ENCODE measurements around the gene CEACAM3.

Gene CEACAM3

DNA sequence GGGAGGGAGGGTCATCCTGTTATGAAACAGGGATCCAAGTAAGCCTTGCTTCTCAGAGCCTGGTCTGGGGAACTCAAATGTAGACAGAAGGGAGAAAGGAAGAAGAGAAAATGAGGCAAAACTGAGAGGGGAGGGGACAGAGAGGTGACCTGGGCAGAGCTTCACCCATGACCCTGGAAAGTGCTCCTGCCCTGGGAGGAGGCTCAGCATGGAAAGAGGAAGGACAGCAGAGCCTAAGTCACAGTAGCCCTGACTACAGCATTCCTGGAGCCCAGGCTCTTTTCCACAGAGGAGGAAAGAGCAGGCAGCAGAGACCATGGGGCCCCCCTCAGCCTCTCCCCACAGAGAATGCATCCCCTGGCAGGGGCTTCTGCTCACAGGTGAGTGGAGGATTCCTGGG is at the start of gene CEACAM3:
Gene CEACAM3 (plus strand): TSS at position 226 of the 400 bp plus-strand sequence. CDS start 91 bp downstream, at position 317.
- TF ChIP-seq TCF12 (IDR thresholded peaks at IDR 0.05; ENCODE audit: low read depth) (no peak), EP300 (IDR thresholded peaks at IDR 0.05; ENCODE audit: borderline replicate concordance) (no peak), RAD21 (IDR thresholded peaks at IDR 0.05; ENCODE audit: low read depth) (no peak), EGR1 (IDR thresholded peaks at IDR 0.05) (no peak), ZBTB7A (IDR thresholded peaks at IDR 0.05; ENCODE audit: low read depth) (no peak), TEAD4 (IDR thresholded peaks at IDR 0.05) (no peak), CREB1 (IDR thresholded peaks at IDR 0.05; ENCODE audit: low read depth) (no peak), CEBPB (IDR thresholded peaks at IDR 0.05) (no peak)
- TF ChIP-seq, protein P1, sequence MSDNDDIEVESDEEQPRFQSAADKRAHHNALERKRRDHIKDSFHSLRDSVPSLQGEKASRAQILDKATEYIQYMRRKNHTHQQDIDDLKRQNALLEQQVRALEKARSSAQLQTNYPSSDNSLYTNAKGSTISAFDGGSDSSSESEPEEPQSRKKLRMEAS (IDR thresholded peaks at IDR 0.05): no peak

DNA sequence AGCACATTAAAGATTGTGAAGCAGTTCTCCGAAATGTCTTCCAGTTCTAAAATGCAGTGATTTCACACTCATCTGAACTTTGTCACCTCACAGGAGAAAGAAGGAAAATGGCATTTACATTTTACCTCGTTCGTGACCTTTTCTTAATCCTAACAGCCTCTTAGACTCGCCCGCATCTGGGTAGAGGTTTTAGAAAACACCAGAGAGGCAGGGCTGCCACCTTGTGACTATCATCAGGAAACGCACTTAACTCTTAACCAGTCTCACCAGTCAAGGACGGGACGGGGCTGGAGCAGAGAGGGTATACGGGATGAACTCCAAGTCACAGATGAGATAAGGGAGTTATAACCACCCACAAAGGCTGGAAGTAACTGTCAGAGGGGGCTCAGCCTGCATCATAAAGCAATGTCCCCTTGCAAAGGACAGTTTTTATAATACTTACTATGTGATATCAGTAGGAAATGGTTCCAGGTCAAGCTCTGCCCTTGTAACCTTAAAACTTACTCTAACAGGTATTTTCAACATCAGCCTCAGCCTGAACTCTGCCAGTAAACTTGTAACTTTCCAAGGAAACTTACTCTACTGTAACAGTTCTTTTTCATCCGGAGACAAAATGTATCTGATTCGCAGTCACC is 49.7 kb upstream of the CEACAM3 start:
- TF ChIP-seq RAD21 (IDR thresholded peaks at IDR 0.05; ENCODE audit: low read depth) (peak; percentile 64), CREB1 (IDR thresholded peaks at IDR 0.05; ENCODE audit: low read depth) (no peak), ZBTB7A (IDR thresholded peaks at IDR 0.05; ENCODE audit: low read depth) (no peak)

DNA sequence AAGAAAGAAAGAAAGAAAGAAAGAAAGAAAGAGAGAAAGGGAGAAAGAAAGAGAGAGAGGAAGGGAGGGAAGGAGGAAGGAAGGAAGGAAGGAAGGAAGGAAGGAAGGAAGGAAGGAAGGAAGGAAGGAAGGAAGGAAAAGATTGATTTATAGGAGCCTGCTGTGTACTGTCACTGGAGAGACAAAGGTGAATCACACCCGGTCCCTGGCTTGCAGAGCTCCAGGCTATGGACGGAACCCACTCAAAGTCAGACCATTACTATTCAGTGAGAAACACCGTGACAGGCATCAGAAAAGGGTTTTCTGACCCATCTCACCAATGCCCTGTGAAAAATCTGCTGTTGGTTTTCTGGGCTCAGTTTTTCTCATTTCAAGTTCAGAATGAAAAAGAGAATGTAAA is 48.4 kb upstream of the CEACAM3 start:
- TF ChIP-seq CEBPB (IDR thresholded peaks at IDR 0.05) (no peak), TAF1 (IDR thresholded peaks at IDR 0.05; ENCODE audit: low read depth) (no peak), TCF12 (IDR thresholded peaks at IDR 0.05; ENCODE audit: low read depth) (no peak), CREB1 (IDR thresholded peaks at IDR 0.05; ENCODE audit: low read depth) (no peak), TEAD4 (IDR thresholded peaks at IDR 0.05) (no peak), RAD21 (IDR thresholded peaks at IDR 0.05; ENCODE audit: low read depth) (no peak), NFIC (IDR thresholded peaks at IDR 0.05) (no peak), FOXM1 (IDR thresholded peaks at IDR 0.05; ENCODE audit: borderline replicate concordance, low read depth) (no peak), YY1 (IDR thresholded peaks at IDR 0.05; ENCODE audit: low read depth) (no peak), ZBTB7A (IDR thresholded peaks at IDR 0.05; ENCODE audit: low read depth) (no peak), EGR1 (IDR thresholded peaks at IDR 0.05) (no peak), EP300 (IDR thresholded peaks at IDR 0.05; ENCODE audit: borderline replicate concordance) (no peak)
- TF ChIP-seq, protein P1 (IDR thresholded peaks at IDR 0.05): no peak
- TF ChIP-seq, protein P2, sequence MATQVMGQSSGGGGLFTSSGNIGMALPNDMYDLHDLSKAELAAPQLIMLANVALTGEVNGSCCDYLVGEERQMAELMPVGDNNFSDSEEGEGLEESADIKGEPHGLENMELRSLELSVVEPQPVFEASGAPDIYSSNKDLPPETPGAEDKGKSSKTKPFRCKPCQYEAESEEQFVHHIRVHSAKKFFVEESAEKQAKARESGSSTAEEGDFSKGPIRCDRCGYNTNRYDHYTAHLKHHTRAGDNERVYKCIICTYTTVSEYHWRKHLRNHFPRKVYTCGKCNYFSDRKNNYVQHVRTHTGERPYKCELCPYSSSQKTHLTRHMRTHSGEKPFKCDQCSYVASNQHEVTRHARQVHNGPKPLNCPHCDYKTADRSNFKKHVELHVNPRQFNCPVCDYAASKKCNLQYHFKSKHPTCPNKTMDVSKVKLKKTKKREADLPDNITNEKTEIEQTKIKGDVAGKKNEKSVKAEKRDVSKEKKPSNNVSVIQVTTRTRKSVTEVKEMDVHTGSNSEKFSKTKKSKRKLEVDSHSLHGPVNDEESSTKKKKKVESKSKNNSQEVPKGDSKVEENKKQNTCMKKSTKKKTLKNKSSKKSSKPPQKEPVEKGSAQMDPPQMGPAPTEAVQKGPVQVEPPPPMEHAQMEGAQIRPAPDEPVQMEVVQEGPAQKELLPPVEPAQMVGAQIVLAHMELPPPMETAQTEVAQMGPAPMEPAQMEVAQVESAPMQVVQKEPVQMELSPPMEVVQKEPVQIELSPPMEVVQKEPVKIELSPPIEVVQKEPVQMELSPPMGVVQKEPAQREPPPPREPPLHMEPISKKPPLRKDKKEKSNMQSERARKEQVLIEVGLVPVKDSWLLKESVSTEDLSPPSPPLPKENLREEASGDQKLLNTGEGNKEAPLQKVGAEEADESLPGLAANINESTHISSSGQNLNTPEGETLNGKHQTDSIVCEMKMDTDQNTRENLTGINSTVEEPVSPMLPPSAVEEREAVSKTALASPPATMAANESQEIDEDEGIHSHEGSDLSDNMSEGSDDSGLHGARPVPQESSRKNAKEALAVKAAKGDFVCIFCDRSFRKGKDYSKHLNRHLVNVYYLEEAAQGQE (IDR thresholded peaks at IDR 0.05; ENCODE audit: low read depth): no peak
- TF ChIP-seq, protein P3, sequence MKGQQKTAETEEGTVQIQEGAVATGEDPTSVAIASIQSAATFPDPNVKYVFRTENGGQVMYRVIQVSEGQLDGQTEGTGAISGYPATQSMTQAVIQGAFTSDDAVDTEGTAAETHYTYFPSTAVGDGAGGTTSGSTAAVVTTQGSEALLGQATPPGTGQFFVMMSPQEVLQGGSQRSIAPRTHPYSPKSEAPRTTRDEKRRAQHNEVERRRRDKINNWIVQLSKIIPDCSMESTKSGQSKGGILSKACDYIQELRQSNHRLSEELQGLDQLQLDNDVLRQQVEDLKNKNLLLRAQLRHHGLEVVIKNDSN (IDR thresholded peaks at IDR 0.05): no peak

DNA sequence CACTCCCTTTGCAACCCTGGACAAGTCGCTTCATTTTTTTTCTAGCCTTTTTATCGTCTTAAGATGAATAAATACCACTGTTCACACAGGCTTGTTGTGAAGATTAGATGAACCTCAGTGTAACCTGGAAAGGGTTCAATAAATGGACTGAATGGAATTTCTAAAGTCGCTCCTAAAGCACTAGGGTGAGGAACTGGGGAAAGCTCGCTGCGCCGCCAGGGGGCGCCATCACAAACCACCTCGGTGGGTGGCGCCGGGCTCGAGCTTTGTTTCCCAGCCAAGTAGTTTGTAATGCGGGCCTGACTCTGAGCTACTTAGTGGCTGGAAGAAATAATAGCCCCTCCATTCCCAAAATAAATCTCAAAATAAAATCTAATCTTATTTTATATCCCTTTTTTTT is 43.2 kb upstream of the CEACAM3 start:
- TF ChIP-seq YY1 (IDR thresholded peaks at IDR 0.05; ENCODE audit: low read depth): no peak
- TF ChIP-seq NFIC (IDR thresholded peaks at IDR 0.05): no peak
- no peak for TF ChIP-seq FOXM1 (IDR thresholded peaks at IDR 0.05; ENCODE audit: borderline replicate concordance, low read depth)
- no peak for TF ChIP-seq CEBPB (IDR thresholded peaks at IDR 0.05)
- TF ChIP-seq TAF1 (IDR thresholded peaks at IDR 0.05; ENCODE audit: low read depth): no peak
- TF ChIP-seq EGR1 (IDR thresholded peaks at IDR 0.05): no peak
- TF ChIP-seq, protein P2 (IDR thresholded peaks at IDR 0.05; ENCODE audit: low read depth): no peak
- TF ChIP-seq RAD21 (IDR thresholded peaks at IDR 0.05; ENCODE audit: low read depth): no peak; the same call in 1 of the 2 replicates
- TF ChIP-seq, protein P1 (IDR thresholded peaks at IDR 0.05): no peak
- TF ChIP-seq TEAD4 (IDR thresholded peaks at IDR 0.05): no peak
- no peak for TF ChIP-seq TCF12 (IDR thresholded peaks at IDR 0.05; ENCODE audit: low read depth)
- TF ChIP-seq ZBTB7A (IDR thresholded peaks at IDR 0.05; ENCODE audit: low read depth): no peak

DNA sequence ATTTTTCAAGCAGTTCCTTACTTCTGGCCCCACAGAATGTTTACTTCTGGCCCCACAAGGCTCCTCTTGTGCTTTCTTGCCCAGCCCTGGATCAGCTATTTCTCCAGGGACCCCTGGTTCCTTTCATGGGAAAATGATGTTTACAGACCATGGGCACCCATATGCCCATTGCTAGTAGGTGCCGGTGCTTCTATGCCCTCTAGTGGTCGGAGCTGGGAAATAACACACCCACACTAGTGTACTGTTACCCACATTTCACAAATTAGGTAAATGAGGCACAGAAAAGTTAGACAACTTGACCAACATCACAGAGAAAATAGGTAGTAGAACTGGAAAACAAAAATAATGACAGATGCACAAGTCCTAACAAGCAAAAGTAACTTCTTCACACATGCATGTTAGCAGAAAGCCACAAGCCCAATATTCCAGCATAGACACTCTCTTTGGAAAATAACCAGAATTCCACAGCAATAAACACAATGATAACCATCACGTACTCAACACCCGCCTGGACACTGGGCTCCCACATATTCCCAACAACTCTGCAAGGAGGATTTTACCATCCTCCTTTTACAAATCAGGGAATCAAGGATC is 42.4 kb upstream of the CEACAM3 start:
- no peak for TF ChIP-seq EP300 (IDR thresholded peaks at IDR 0.05; ENCODE audit: borderline replicate concordance)
- peak; percentile 39; the same call in 1 of the 2 replicates for TF ChIP-seq RAD21 (IDR thresholded peaks at IDR 0.05; ENCODE audit: low read depth)
- no peak for TF ChIP-seq TCF12 (IDR thresholded peaks at IDR 0.05; ENCODE audit: low read depth)
- TF ChIP-seq CREB1 (IDR thresholded peaks at IDR 0.05; ENCODE audit: low read depth): no peak
- TF ChIP-seq, protein P3 (IDR thresholded peaks at IDR 0.05): no peak
- TF ChIP-seq FOXM1 (IDR thresholded peaks at IDR 0.05; ENCODE audit: borderline replicate concordance, low read depth): no peak

Measured in Ishikawa (cell line).